Upper lobe of left lung (tissue), 6 donors: ENCODE data around the gene DNAJC30. TPM values are rescaled to one million over a fixed set of nuclear protein-coding genes. Genes with fewer than 3 reads are reported as not detected.

ENCODE experiments used
- ATAC-seq, 2 donors: fragments of 200-7000 bp; cut with Tn5 transposase; one replicate each; pipeline ENCODE4 v1.9.1; 2022; ENCODE audit warnings: mild to moderate bottlenecking in 2 of 2, moderate library complexity in 2 of 2; ENCODE audit not compliant: low FRiP score in 2 of 2
- DNase-seq, 2 donors: peaks; one replicate each; pipeline ENCODE4 v3.0.0-alpha.2; 2019 to 2020
- H3K27ac ChIP-seq, 4 donors: fragments of 200-600 bp; sonication (generic); one replicate each; pipeline ENCODE4 v1.5.1; 2016 to 2019
- H3K27me3 ChIP-seq, 4 donors: fragments of 200-600 bp; sonication (generic); one replicate each; pipeline ENCODE4 v1.5.1; 2017 to 2019
- H3K36me3 ChIP-seq, 4 donors: fragments of 200-600 bp; sonication (generic); one replicate each; pipeline ENCODE4 v1.5.1; 2016 to 2019
- H3K4me1 ChIP-seq, 4 donors: fragments of 200-600 bp; sonication (generic); one replicate each; pipeline ENCODE4 v1.5.1; 2018 to 2019
- H3K4me3 ChIP-seq, 4 donors: fragments of 200-600 bp; sonication (generic); one replicate each; pipeline ENCODE4 v1.5.1; 2017 to 2019; ENCODE audit warnings: mild to moderate bottlenecking in 2 of 4, moderate library complexity in 1 of 4
- H3K9me3 ChIP-seq, 4 donors: fragments of 200-600 bp; sonication (generic); one replicate each; pipeline ENCODE4 v1.5.1; 2018 to 2019
- EP300 ChIP-seq, 4 donors: sonication (generic); formaldehyde crosslinking; IDR thresholded peaks; one replicate each; pipeline ENCODE4 v1.5.1; 2017; ENCODE audit warnings: antibody characterized with exemption in 4 of 4, control low read depth in 2 of 4
- POLR2A ChIP-seq, 4 donors: fragments of 450-650 bp; IDR thresholded peaks; one replicate each; pipeline ENCODE4 v1.5.1; 2016 to 2017; ENCODE audit warnings: antibody characterized with exemption in 4 of 4, mild to moderate bottlenecking in 2 of 4
- POLR2AphosphoS5 ChIP-seq, 2 donors: sonication (generic); formaldehyde crosslinking; IDR thresholded peaks; one replicate each; pipeline ENCODE4 v1.5.1; 2017; ENCODE audit warnings: antibody characterized with exemption in 2 of 2
- WGBS, 2 donors: methylation state at CpG; one replicate each; pipeline ENCODE4 v1.1.5; 2017 to 2018; 5-methylcytosine and 5-hydroxymethylcytosine counted together
- total RNA-seq, 6 donors: library from RNA; depleted of rRNA in 4 of 6; stranded (reverse); fragments of >200 nt in 4 of 6; gene quantifications; one replicate each; pipeline versions ENCODE4 v1.1.0 to v1.2.1, GENCODE V29; 2016 to 2021
- TF ChIP-seq, protein P1 (sequence below), 6 experiments: fragments of 450-650 bp in 4 of 6; fragments of 200-600 bp in 2 of 6; sonication (generic) in 2 of 6; IDR thresholded peaks; one replicate each; pipeline ENCODE4 v1.5.1; 2016 to 2019; ENCODE audit warnings: antibody characterized with exemption in 6 of 6
- donor health status: DM: no; HTN: no; CAD: no; lungs with moderate emphysema.
- donor health status: DM: no; HTN: yes; CAD: no; lungs with severe emphysema.

The DNAJC30 gene
- total RNA-seq, 6 donors from 2014 or later = 6.9 to 13.1 (median 10.3) TPM

DNA sequence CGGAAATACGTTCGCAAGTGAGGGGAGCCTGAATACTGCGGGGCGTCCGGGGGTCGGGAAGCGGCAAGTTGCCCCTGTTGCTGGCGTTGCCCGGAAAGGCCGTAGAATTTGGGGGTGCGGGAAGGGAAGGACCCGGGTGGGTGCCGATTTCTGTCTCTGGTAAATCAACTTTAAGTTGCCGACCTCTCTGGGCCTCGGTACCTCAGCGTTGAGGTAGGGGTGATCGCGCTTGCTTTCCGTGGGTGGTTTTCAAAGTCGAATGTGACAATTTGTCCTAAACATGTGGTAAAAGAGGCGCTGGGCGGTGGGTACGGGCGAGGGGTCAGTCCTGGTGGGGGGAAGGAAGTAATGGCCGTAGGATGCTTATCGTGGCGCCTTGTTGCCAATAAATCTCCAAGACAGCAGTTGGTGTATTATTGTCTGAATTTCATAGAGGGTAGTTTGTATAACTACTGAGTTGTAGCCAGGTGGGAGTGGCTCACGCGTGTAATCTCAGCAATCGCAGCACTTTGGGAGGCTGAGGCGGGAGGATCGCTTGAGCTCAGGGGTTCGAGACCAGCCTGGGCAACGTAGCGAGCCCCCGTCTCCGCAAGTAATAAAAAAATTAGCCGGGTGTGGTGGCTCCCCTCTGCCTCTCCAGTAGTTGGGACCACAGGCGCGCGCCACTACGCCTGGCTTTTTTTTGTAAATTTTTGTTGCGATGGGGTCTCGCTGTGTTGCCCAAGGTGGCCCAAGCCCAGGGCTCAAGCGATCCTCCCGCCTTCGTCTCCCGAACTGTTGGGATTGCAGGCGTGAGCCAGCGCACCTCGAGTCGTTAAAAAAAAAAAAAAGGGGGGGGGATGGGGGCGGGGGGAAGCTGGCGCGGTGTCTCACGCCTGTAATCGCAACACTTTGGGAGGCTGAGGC is 788 bp upstream of the DNAJC30 start:
- peaks cover 9 to 26% (median 21%) of the 10 kb centered on the region in 4 donors for H3K36me3 ChIP-seq
- H3K27me3 ChIP-seq = no peaks in the 10 kb centered on the region
- peak overlapping the region; percentile 84 to 99 (median 90) for H3K4me3 ChIP-seq
- H3K27ac ChIP-seq = peak overlapping the region; percentile 84 to 90 (median 86)
- TF ChIP-seq POLR2AphosphoS5 (IDR thresholded peaks at IDR 0.05) (no peak), POLR2A (IDR thresholded peaks at IDR 0.05) (no peak), EP300 (IDR thresholded peaks at IDR 0.05) (no peak)
- TF ChIP-seq, protein P1, sequence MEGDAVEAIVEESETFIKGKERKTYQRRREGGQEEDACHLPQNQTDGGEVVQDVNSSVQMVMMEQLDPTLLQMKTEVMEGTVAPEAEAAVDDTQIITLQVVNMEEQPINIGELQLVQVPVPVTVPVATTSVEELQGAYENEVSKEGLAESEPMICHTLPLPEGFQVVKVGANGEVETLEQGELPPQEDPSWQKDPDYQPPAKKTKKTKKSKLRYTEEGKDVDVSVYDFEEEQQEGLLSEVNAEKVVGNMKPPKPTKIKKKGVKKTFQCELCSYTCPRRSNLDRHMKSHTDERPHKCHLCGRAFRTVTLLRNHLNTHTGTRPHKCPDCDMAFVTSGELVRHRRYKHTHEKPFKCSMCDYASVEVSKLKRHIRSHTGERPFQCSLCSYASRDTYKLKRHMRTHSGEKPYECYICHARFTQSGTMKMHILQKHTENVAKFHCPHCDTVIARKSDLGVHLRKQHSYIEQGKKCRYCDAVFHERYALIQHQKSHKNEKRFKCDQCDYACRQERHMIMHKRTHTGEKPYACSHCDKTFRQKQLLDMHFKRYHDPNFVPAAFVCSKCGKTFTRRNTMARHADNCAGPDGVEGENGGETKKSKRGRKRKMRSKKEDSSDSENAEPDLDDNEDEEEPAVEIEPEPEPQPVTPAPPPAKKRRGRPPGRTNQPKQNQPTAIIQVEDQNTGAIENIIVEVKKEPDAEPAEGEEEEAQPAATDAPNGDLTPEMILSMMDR (IDR thresholded peaks at IDR 0.05) = no peak
- ATAC-seq = peak in 1 of 2 donors; percentile 13
- no peak for DNase-seq
- peaks cover 28 to 43% (median 33%) of the 10 kb centered on the region in 4 donors for H3K4me1 ChIP-seq
- H3K9me3 ChIP-seq = no peaks in the 10 kb centered on the region
- 23 to 33% methylated on average over 42 to 57 of the region's 58 CpGs for WGBS, 2 donors

DNA sequence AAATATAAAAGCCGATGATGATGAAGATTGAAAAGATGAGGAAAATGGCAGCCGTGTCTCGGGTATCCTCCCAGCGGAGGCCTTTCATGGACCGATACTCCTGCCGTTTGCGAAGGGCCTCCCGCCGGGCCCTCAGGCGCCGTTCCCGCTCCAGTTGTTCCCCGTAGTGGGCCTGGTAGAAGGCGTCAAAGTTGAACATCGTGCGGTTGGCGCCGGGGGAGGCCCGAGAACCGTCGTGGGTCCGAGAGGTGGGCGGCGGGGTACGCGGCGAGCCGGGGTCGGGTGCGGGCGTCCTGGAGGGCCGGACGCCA is 553 bp downstream of the DNAJC30 start:
- WGBS, 2 donors = 0 to 2% methylated on average over 7 to 32 of the region's 33 CpGs
- peak in 1 of 2 donors; percentile 1 for ATAC-seq
- peaks cover 28 to 43% (median 36%) of the 10 kb centered on the region in 4 donors for H3K4me1 ChIP-seq

DNA sequence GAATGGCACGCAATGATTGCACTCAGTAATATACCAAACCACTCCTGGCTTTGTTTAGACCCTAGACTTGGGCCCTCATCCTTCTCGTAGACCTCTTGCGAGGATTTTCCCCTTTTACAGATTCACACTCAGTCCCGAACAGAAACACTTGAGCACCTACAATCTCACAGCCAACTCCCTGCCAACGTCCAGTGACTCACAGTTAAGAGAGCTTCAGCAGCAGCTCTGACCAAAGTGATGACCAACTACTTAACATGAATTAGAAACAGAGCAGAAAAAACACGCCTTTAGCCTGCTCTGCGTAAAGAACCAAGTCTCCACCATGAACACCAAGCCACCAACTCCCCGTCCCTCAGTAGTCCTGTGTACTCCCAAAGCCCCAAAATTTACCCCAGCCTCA is 2.2 kb downstream of the DNAJC30 start:
- Histone ChIP-seq H3K4me3 (peak overlapping the region in 1 of 4 donors; percentile 88), H3K27ac (peak overlapping the region in 1 of 4 donors; percentile 20), H3K27me3 (no peaks in the 10 kb centered on the region), H3K4me1 (peaks cover 28 to 43% (median 36%) of the 10 kb centered on the region in 4 donors), H3K36me3 (peaks cover 0 to 13% (median 9%) of the 10 kb centered on the region in 4 donors), H3K9me3 (no peaks in the 10 kb centered on the region)
- WGBS, 2 donors = 68 to 75% methylated on average over 8 of the region's 8 CpGs
- TF ChIP-seq, protein P1 (IDR thresholded peaks at IDR 0.05) = no peak
- no peak for TF ChIP-seq EP300 (IDR thresholded peaks at IDR 0.05)
- no peak for TF ChIP-seq POLR2A (IDR thresholded peaks at IDR 0.05)
- no peak for TF ChIP-seq POLR2AphosphoS5 (IDR thresholded peaks at IDR 0.05)
- DNase-seq (peak in 1 of 2 donors; percentile 59), ATAC-seq (no peak)

More for the DNA sequence above, 553 bp downstream of the DNAJC30 start:
- Histone ChIP-seq H3K36me3 (peaks cover 9 to 24% (median 17%) of the 10 kb centered on the region in 4 donors), H3K27me3 (no peaks in the 10 kb centered on the region), H3K27ac (peak overlapping the region; percentile 84 to 90 (median 86)), H3K4me3 (peak overlapping the region; percentile 84 to 99 (median 88)), H3K9me3 (no peaks in the 10 kb centered on the region)
- DNase-seq = no peak
- TF ChIP-seq, protein P1 (IDR thresholded peaks at IDR 0.05) = no peak
- no peak for TF ChIP-seq POLR2AphosphoS5 (IDR thresholded peaks at IDR 0.05)
- TF ChIP-seq POLR2A (IDR thresholded peaks at IDR 0.05) = no peak
- no peak for TF ChIP-seq EP300 (IDR thresholded peaks at IDR 0.05)

DNA sequence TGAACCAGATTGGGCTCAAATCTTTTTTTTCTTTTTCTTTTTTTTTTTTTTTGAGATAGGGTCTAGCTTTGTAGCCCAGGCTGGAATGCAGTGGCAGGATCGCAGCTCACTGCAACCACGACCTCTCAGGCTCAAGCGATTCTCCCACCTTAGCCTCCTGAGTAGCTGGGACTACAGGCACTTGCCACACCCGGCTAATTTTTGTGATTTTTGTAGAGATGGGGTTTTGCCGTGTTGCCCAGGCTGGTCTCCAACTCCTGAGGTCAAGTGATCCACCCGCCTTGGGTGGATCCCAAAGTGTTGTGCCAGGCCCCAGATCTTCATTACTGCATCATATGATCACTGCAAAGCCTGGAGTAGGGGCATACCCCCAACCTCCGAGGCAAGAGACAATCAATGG is 2.8 kb downstream of the DNAJC30 start:
- DNase-seq (no peak), ATAC-seq (no peak)
- Histone ChIP-seq H3K4me3 (no peak overlapping the region), H3K4me1 (peaks cover 28 to 43% (median 36%) of the 10 kb centered on the region in 4 donors), H3K9me3 (no peaks in the 10 kb centered on the region), H3K27me3 (no peaks in the 10 kb centered on the region), H3K36me3 (peaks cover 0 to 13% (median 9%) of the 10 kb centered on the region in 4 donors), H3K27ac (no peak overlapping the region)
- TF ChIP-seq POLR2AphosphoS5 (IDR thresholded peaks at IDR 0.05) = no peak
- TF ChIP-seq, protein P1 (IDR thresholded peaks at IDR 0.05) = no peak
- no peak for TF ChIP-seq POLR2A (IDR thresholded peaks at IDR 0.05)
- no peak for TF ChIP-seq EP300 (IDR thresholded peaks at IDR 0.05)
- WGBS, 2 donors = 81 to 90% methylated on average over 7 of the region's 7 CpGs
